ENCODE results near the gene EVA1A.

The EVA1A gene

GRCh38 chr2:75458201-75458600 lies 102.5 kb downstream of the EVA1A start:
- DNase-seq (ENCODE audit: extremely low read depth, low read depth) = no peak
- H3K4me3 ChIP-seq (replicated peaks; ENCODE audit: low read depth, low read length) = no peak overlapping the region
- TF ChIP-seq CTCF (IDR thresholded peaks at IDR 0.05; ENCODE audit: low read depth, low read length, missing control alignments) = no peak

- no peak for TF ChIP-seq CTCF (IDR thresholded peaks at IDR 0.05; ENCODE audit: low read depth, low read length, missing control alignments)
- H3K4me3 ChIP-seq (replicated peaks; ENCODE audit: low read depth, low read length) = no peak overlapping the region
- no peak for DNase-seq (ENCODE audit: extremely low read depth, low read depth)
Measured at GRCh38 chr2:75456825-75457224, 103.9 kb downstream of the EVA1A start.

GRCh38 chr2:75456111-75456510 lies 104.6 kb downstream of the EVA1A start:
- no peak for TF ChIP-seq CTCF (IDR thresholded peaks at IDR 0.05; ENCODE audit: low read depth, low read length, missing control alignments)
- no peak overlapping the region for H3K4me3 ChIP-seq (replicated peaks; ENCODE audit: low read depth, low read length)
- DNase-seq (ENCODE audit: extremely low read depth, low read depth) = no peak

- no peak for DNase-seq (ENCODE audit: extremely low read depth, low read depth)
- H3K4me3 ChIP-seq (replicated peaks; ENCODE audit: low read depth, low read length) = no peak overlapping the region
- TF ChIP-seq CTCF (IDR thresholded peaks at IDR 0.05; ENCODE audit: low read depth, low read length, missing control alignments) = no peak
Measured at GRCh38 chr2:75454241-75454620, 106.5 kb downstream of the EVA1A start.

- no peak for TF ChIP-seq CTCF (IDR thresholded peaks at IDR 0.05; ENCODE audit: low read depth, low read length, missing control alignments)
- H3K4me3 ChIP-seq (replicated peaks; ENCODE audit: low read depth, low read length) = no peak overlapping the region
- no peak for DNase-seq (ENCODE audit: extremely low read depth, low read depth)
Measured at GRCh38 chr2:75453384-75454240, 107.1 kb downstream of the EVA1A start.

GRCh38 chr2:75450068-75450467 lies 110.7 kb downstream of the EVA1A start:
- H3K4me3 ChIP-seq (replicated peaks; ENCODE audit: low read depth, low read length) = no peak overlapping the region
- DNase-seq (ENCODE audit: extremely low read depth, low read depth) = no peak
- no peak for TF ChIP-seq CTCF (IDR thresholded peaks at IDR 0.05; ENCODE audit: low read depth, low read length, missing control alignments)
